NCI-H510A treated with DMSO at 0.1 percent for 48 hours (cell line): ENCODE data around the gene CADPS.

ENCODE experiments used
- DNase-seq: peaks from one replicate; lab custom pipeline; 2025; lab: John Stamatoyannopoulos, UW

Gene CADPS

GRCh38 chr3:62873761-62874710 is 1.2 kb downstream of the CADPS start:
- DNase-seq, result peak; percentile 65

GRCh38 chr3:62873451-62873760 is 1.8 kb downstream of the CADPS start:
- DNase-seq, result no peak

DNA sequence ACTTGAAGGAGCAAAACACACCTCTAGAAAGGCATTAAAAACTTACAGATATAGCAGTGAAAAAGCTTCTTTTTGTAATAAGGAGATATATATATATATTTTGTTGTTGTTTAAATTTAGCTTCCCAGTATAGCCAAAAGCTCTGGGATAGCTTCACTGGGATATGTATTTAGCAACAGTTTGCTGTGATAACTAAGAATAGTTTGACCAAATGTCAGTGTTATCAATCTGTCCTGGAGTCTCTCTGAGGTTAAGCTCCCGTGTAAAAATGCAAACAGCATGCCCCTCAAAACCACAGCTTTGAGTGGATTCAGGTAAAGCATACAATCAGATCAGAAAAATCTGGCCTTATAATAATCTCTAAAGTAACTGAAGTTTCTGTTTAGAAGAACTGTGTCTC is 2.9 kb downstream of the CADPS start:
- no peak for DNase-seq

GRCh38 chr3:62870321-62870720 is 4.9 kb downstream of the CADPS start:
- no peak for DNase-seq

DNA sequence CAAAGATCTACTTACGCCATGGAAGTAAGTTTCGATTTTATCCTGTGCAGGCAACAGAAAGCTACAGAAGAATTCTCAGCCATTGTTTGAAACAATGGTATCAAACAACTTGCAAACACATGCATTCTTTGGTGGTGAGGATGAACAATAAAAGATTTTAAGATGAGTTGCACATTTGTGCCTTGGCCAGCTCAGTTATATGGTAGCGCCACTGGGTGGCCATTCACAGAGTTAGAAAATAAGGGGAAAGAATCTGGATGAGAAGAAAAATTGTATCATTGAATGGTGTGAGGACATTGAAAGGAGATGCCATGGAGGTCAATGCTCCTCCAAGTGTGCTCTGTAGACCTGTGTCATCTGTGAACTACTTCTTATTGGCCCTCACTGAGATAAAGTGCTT is 11.6 kb downstream of the CADPS start:
- no peak for DNase-seq

GRCh38 chr3:62859203-62859791 is 15.9 kb downstream of the CADPS start:
- DNase-seq, result no peak

- no peak for DNase-seq
Observed at GRCh38 chr3:62845996-62846395, 29.2 kb downstream of the CADPS start.

DNA sequence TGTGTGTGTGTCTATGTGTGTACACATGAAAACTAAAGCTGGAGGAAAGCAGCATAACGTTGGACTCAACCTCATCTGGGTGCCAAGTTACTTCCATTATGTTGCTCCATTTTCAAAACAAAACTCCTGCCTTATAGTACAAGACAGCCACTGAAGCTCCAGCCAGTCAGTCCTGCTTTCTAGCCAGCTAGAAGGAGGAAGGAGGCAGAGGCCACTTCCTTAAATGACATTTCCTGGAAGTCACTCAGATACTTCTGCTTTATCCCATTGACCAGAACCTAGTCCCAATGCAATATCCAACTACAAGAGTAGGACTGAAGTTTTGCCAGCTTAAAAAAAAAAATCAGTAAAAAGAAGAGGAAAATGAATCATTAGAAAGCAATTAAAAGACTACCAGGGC is 31.7 kb downstream of the CADPS start:
- DNase-seq, result no peak

GRCh38 chr3:62839748-62840147 is 35.5 kb downstream of the CADPS start:
- DNase-seq, result no peak

- no peak for DNase-seq
Observed at GRCh38 chr3:62837145-62837787, 38.0 kb downstream of the CADPS start.

- no peak for DNase-seq
Observed at GRCh38 chr3:62835554-62836236, 39.5 kb downstream of the CADPS start.

GRCh38 chr3:62833538-62833937 is 41.7 kb downstream of the CADPS start:
- DNase-seq, result no peak

DNA sequence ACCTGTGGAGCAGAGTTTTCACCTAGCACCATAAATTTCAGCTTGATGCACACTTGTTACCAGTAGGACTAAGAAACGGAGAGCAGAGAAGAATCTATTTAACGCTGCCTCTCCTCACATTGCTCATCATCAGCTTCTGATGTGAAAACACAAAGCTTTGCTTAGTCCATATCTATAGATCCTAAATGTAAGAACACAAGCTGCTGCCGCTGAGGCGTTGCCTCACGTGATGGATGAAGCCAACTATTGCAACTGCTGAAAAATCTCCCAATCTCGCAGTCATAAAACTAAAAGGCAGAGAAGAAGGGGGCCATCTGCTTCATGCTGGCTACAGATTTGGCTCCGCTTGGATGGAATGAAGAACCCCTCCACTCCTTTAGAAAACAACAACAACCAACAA is 42.7 kb downstream of the CADPS start:
- DNase-seq, result no peak

GRCh38 chr3:62830727-62831322 is 44.4 kb downstream of the CADPS start:
- DNase-seq, result no peak

DNA sequence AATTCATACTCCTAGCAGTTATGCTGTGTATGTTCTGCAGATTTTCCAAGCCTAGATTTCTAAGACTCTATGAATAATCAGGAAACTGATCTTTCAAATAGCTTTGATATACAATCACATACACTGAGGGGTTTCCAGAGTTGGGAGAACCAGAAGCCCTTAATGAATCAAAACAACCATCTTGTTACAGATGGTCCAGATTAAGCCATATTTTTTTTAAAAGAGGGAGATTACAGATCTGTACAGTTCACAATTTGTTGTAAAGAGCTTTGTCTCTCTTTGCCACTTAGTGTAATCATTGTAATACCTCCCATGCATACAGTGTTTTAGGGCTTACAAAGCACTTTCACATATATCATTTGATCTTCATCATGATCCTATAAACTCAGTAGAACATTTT is 47.7 kb downstream of the CADPS start:
- DNase-seq, result no peak

DNA sequence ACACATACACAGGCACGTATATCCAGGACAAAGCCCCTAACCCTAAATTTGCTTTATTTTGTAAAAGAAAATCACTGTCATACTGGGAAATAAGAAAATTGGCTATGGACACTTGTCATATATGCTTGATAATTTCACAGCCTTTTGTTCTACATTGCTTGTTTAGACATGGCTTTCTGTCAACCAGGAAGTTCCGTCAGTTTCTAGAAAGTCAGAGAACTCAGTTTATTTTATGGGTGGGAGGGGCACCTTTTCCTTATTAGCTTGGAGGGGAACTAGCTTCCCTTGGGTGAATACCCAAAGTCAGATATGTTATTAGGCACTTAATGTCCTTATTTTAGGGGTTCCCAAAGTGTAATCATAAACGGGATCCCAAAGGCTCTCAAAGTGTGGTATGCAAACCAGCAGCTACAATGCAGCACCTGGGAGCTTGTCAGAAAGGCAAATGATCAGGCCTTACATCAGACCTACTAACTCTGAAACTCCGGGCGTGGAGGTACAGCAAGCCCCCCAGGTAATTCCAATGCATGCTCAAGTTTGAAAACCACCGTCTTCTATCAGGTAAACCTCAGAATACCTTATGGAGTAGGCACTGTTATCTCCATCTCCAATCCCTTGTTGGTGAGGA is 50.1 kb downstream of the CADPS start:
- no peak for DNase-seq

GRCh38 chr3:62823461-62824050 is 51.7 kb downstream of the CADPS start:
- no peak for DNase-seq

- no peak for DNase-seq
Observed at GRCh38 chr3:62822905-62823304, 52.3 kb downstream of the CADPS start.

GRCh38 chr3:62818347-62818746 is 56.9 kb downstream of the CADPS start:
- peak; percentile 40 for DNase-seq

- DNase-seq, result no peak
Observed at GRCh38 chr3:62817678-62818077, 57.5 kb downstream of the CADPS start.

DNA sequence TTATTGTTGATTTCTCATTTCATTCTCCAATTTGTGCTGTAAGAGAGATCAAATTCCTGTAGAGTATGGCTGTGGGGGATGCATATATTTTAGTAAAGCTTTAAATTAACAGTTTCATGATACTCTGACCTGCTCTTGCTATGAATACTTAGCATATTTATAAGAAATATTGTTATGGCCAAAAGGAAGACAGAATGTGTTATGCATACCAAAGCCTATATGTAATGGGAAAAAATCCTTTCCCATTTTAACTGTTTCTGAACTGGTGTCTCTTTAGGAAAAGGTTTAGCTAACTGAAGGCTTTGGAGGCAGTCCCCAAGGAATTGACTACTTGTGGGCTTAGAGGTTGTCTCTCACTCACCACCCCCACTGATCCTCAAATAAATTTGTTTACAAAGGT is 59.2 kb downstream of the CADPS start:
- no peak for DNase-seq
